SK-N-SH (cell line): Measurements from ENCODE around the gene RBM33. TPM values are rescaled to one million over a fixed set of nuclear protein-coding genes. Genes with fewer than 3 reads are reported as not detected.

Experiments used
- CTCF ChIA-PET: fragments of 300-600, 350-600 bp; formaldehyde crosslinking; extraction: SDS; loops from one replicate; lab custom pipeline; 2021; lab: Yijun Ruan, JAX
- POLR2A ChIA-PET: fragments of 350-600 bp; sonication (Branson Sonifier 250); formaldehyde crosslinking; extraction: SDS; loops from one replicate; lab custom pipeline; 2020; ENCODE audit warnings: antibody characterized with exemption, inconsistent platforms; lab: Yijun Ruan, JAX
- DNase-seq: peaks from one replicate; pipeline ENCODE4 v3.0.0; 2012
- H2AFZ ChIP-seq: fragments of 200-600 bp; sonication (generic); 2 replicates; pipeline ENCODE4 v1.8.1; 2016; ENCODE audit warnings: antibody characterized with exemption, mild to moderate bottlenecking, low read depth
- H3F3A ChIP-seq: fragments of 200-600 bp; sonication (generic); replicated peaks from 2 replicates; pipeline ENCODE3; 2016; ENCODE audit warnings: antibody characterized with exemption, mild to moderate bottlenecking; ENCODE audit not compliant: insufficient read depth
- H3K27ac ChIP-seq, 2 experiments: fragments of 200-500 bp in 1 of 2; fragments of 200-600 bp in 1 of 2; sonication (Bioruptor generic) in 1 of 2; sonication (generic), shearing (Covaris generic) in 1 of 2; 2 replicates each; pipeline versions ENCODE4 v1.5.1 to v1.6.1; 2014 to 2016; ENCODE audit warnings: low read depth in 2 of 2, inconsistent platforms in 1 of 2, low read length in 1 of 2, mild to moderate bottlenecking in 1 of 2, mixed read lengths in 1 of 2
- H3K27me3 ChIP-seq: fragments of 200-600 bp; sonication (generic), shearing (Covaris generic); 2 replicates; pipeline ENCODE4 v1.6.1; 2016; ENCODE audit warnings: mixed run types; ENCODE audit not compliant: insufficient read depth
- H3K36me3 ChIP-seq, 2 experiments: fragments of 200-500 bp in 1 of 2; fragments of 200-600 bp in 1 of 2; sonication (Bioruptor generic) in 1 of 2; sonication (generic) in 1 of 2; replicated peaks in 1 of 2; 2 replicates each; pipeline versions ENCODE3 to v1.5.1; 2014 to 2016; ENCODE audit warnings: low read length in 1 of 2, mild to moderate bottlenecking in 1 of 2; ENCODE audit not compliant: insufficient read depth in 2 of 2, control insufficient read depth in 1 of 2
- H3K4me1 ChIP-seq, 2 experiments: fragments of 200-500 bp in 1 of 2; fragments of 200-600 bp in 1 of 2; sonication (Bioruptor generic) in 1 of 2; sonication (generic), shearing (Covaris generic) in 1 of 2; 2 replicates each; pipeline versions ENCODE4 v1.5.1 to v1.6.1; 2014 to 2016; ENCODE audit warnings: low read depth in 1 of 2, low read length in 1 of 2, mixed run types in 1 of 2; ENCODE audit not compliant: insufficient read depth in 2 of 2, control insufficient read depth in 1 of 2
- H3K4me2 ChIP-seq: fragments of 200-600 bp; sonication (generic), shearing (Covaris generic); 2 replicates; pipeline ENCODE4 v1.6.1; 2017; ENCODE audit warnings: mixed run types
- H3K4me3 ChIP-seq, 2 experiments: fragments of 200-500 bp in 1 of 2; fragments of 200-600 bp in 1 of 2; sonication (Bioruptor generic) in 1 of 2; sonication (generic), shearing (Covaris generic) in 1 of 2; 2 replicates each; pipeline versions ENCODE4 v1.5.1 to v1.8.1; 2014 to 2016; ENCODE audit warnings: low read depth in 2 of 2, inconsistent platforms in 1 of 2, low read length in 1 of 2, mild to moderate bottlenecking in 1 of 2, mixed read lengths in 1 of 2, moderate library complexity in 1 of 2
- H3K79me2 ChIP-seq: fragments of 200-600 bp; sonication (generic); 2 replicates; pipeline ENCODE4 v1.8.1; 2017; ENCODE audit warnings: mild to moderate bottlenecking; ENCODE audit not compliant: insufficient read depth
- H3K9ac ChIP-seq: fragments of 200-600 bp; sonication (generic); 2 replicates; pipeline ENCODE4 v1.6.1; 2017; ENCODE audit warnings: mixed run types
- H3K9me2 ChIP-seq: fragments of 200-600 bp; sonication (generic); 2 replicates; pipeline ENCODE4 v1.6.1; 2017; ENCODE audit warnings: mixed run types
- H3K9me3 ChIP-seq: fragments of 200-600 bp; sonication (generic); 2 replicates; pipeline ENCODE4 v1.6.1; 2017; ENCODE audit warnings: mixed run types, mild to moderate bottlenecking, moderate library complexity
- H4K20me1 ChIP-seq: fragments of 200-600 bp; sonication (generic); 2 replicates; pipeline ENCODE4 v1.6.1; 2017; ENCODE audit warnings: mild to moderate bottlenecking, mixed run types; ENCODE audit not compliant: insufficient read depth
- CHD2 ChIP-seq: fragments of 150-350 bp; IDR thresholded peaks from 2 replicates; pipeline ENCODE4 v1.6.1; 2018; ENCODE audit warnings: low read length; ENCODE audit not compliant: partially characterized antibody
- FOSL2 ChIP-seq: IDR thresholded peaks from 2 replicates; pipeline ENCODE4 v1.4.0; 2012; ENCODE audit warnings: low read depth, mild to moderate bottlenecking, moderate library complexity, borderline replicate concordance
- GATA2 ChIP-seq: sonication (generic); formaldehyde crosslinking; IDR thresholded peaks from 2 replicates; pipeline ENCODE4 v1.5.0; 2020; ENCODE audit warnings: mild to moderate bottlenecking, missing genetic modification reagents
- JUND ChIP-seq: IDR thresholded peaks from 2 replicates; pipeline ENCODE4 v1.4.0; 2012
- NFIC ChIP-seq: IDR thresholded peaks from 2 replicates; pipeline ENCODE4 v1.4.0; 2012; ENCODE audit warnings: borderline replicate concordance
- TAF1 ChIP-seq: IDR thresholded peaks from 2 replicates; pipeline ENCODE4 v1.6.1; 2012; ENCODE audit warnings: low read depth, mild to moderate bottlenecking, low read length, moderate library complexity, borderline replicate concordance
- TEAD4 ChIP-seq: IDR thresholded peaks from 2 replicates; pipeline ENCODE4 v1.4.0; 2012; ENCODE audit warnings: mild to moderate bottlenecking, borderline replicate concordance; ENCODE audit not compliant: insufficient read depth
- USF1 ChIP-seq: IDR thresholded peaks from 2 replicates; pipeline ENCODE4 v1.4.0; 2012; ENCODE audit warnings: low read depth, borderline replicate concordance
- USF2 ChIP-seq: fragments of 150-350 bp; IDR thresholded peaks from 2 replicates; pipeline ENCODE4 v1.6.1; 2017; ENCODE audit warnings: antibody characterized with exemption, low read length, low read depth, borderline replicate concordance
- WGBS: methylation state at CpG from one replicate; pipeline ENCODE4 v1.1.6; 2017; ENCODE audit warnings: low lambda C conversion rate; 5-methylcytosine and 5-hydroxymethylcytosine counted together
- polyA plus RNA-seq, 3 experiments: library from polyadenylated mRNA; depleted of rRNA; stranded (reverse); fragments of >200 nt; gene quantifications; 2 replicates each; pipeline ENCODE4 v1.2.3, GENCODE V29; 2012

The RBM33 gene
- polyA plus RNA-seq, 1 of the 3 experiments (the other 2 are of a cell fraction): 13.8 TPM

GRCh38 chr7:155682484-155682883, 38.0 kb downstream of the RBM33 start (continued):
- TF ChIP-seq USF1 (no peak), CHD2 (no peak)
- TF ChIP-seq, all 33 proteins: peak for 0

- WGBS: 95% methylated on average over 5 of the region's 5 CpGs
- Histone ChIP-seq H3K9me2 (no peaks in the 10 kb centered on the region), H2AFZ (no peak overlapping the region), H3K4me3 (no peak overlapping the region), H3F3A (no peaks in the 10 kb centered on the region), H3K9ac (no peak overlapping the region), H3K79me2 (peaks cover 85% of the 10 kb centered on the region), H3K9me3 (no peaks in the 10 kb centered on the region), H3K27me3 (no peaks in the 10 kb centered on the region), H3K4me2 (no peak overlapping the region), H3K4me1 (peaks cover 0 to 12% of the 10 kb centered on the region in 2 experiments; a peak in 2 of 4 replicates), H3K36me3 (peaks cover 48 to 71% of the 10 kb centered on the region in 2 experiments), H4K20me1 (peaks cover 13% of the 10 kb centered on the region), H3K27ac (no peak overlapping the region)
- TF ChIP-seq FOSL2: no peak
- no peak for TF ChIP-seq TAF1
- TF ChIP-seq USF2: no peak
- ChIA-PET POLR2A (no interaction called here), CTCF (interaction anchor here (2.4 kb wide), 1 partner anchor 84 kb away, joined by 7 read pairs; no protein-coding TSS in a partner anchor)
- DNase-seq: no peak
These were observed 38.6 kb downstream of the RBM33 start for GRCh38 chr7:155683098-155683497.

- Histone ChIP-seq H3K4me1 (peaks cover 0 to 12% of the 10 kb centered on the region in 2 experiments; a peak in 2 of 4 replicates), H3K27me3 (no peaks in the 10 kb centered on the region), H3K79me2 (peaks cover 90% of the 10 kb centered on the region), H3K9ac (no peak overlapping the region), H3K9me2 (no peaks in the 10 kb centered on the region), H3K4me2 (no peak overlapping the region), H3K9me3 (no peaks in the 10 kb centered on the region), H3K27ac (no peak overlapping the region), H3K36me3 (peaks cover 46 to 68% of the 10 kb centered on the region in 2 experiments), H4K20me1 (peaks cover 13% of the 10 kb centered on the region), H3F3A (no peaks in the 10 kb centered on the region), H3K4me3 (no peak overlapping the region), H2AFZ (no peak overlapping the region)
- 94% methylated on average over 4 of the region's 4 CpGs for WGBS
- ChIA-PET POLR2A (no interaction called here), CTCF (interaction anchor here (0.6 to 2.4 kb wide), 2 partner anchors 9 to 85 kb away, joined by 3 to 7 read pairs; no protein-coding TSS in a partner anchor)
- no peak for DNase-seq
- no peak for TF ChIP-seq GATA2 (CRISPR knock-in tag)
- TF ChIP-seq NFIC: no peak
- no peak for TF ChIP-seq JUND
- TF ChIP-seq TEAD4: no peak
These were observed 39.3 kb downstream of the RBM33 start for GRCh38 chr7:155683714-155684113.
